Parathyroid adenoma (tissue), 2 donors: ENCODE measurements around the gene KRT1.

ENCODE experiments used
- H2AFZ ChIP-seq: fragments of 300-600 bp; sonication (generic); one replicate; pipeline ENCODE4 v1.7.0; 2017; ENCODE audit warnings: antibody characterized with exemption, mild to moderate bottlenecking
- H3K27ac ChIP-seq: fragments of 300-600 bp; sonication (generic); one replicate; pipeline ENCODE4 v1.7.0; 2017
- H3K27me3 ChIP-seq: fragments of 300-600 bp; sonication (generic); one replicate; pipeline ENCODE4 v1.7.0; 2017; ENCODE audit warnings: low read length; ENCODE audit not compliant: control insufficient read depth, insufficient read depth
- H3K36me3 ChIP-seq: fragments of 300-600 bp; sonication (generic); one replicate; pipeline ENCODE4 v1.7.0; 2017; ENCODE audit warnings: low read length; ENCODE audit not compliant: control insufficient read depth, insufficient read depth
- H3K4me1 ChIP-seq: fragments of 300-600 bp; sonication (generic); one replicate; pipeline ENCODE4 v1.7.0; 2017; ENCODE audit warnings: control low read depth
- H3K4me2 ChIP-seq: fragments of 300-600 bp; sonication (generic); one replicate; pipeline ENCODE4 v1.7.0; 2017; ENCODE audit warnings: low read length
- H3K4me3 ChIP-seq: fragments of 300-600 bp; sonication (generic); one replicate; pipeline ENCODE4 v1.7.0; 2017; ENCODE audit warnings: low read depth, low read length
- H3K79me2 ChIP-seq: fragments of 300-600 bp; sonication (generic); one replicate; pipeline ENCODE4 v1.7.0; 2017; ENCODE audit warnings: control low read depth
- H3K9ac ChIP-seq: fragments of 300-600 bp; sonication (generic); one replicate; pipeline ENCODE4 v1.7.0; 2017; ENCODE audit warnings: mild to moderate bottlenecking
- H3K9me3 ChIP-seq: fragments of 300-600 bp; sonication (generic); one replicate; pipeline ENCODE4 v1.7.0; 2017; ENCODE audit warnings: low read length; ENCODE audit not compliant: control insufficient read depth
- CTCF ChIP-seq: fragments of 300-600 bp; sonication (generic); IDR thresholded peaks from one replicate; pipeline ENCODE4 v1.7.0; 2017; ENCODE audit warnings: antibody characterized with exemption, mild to moderate bottlenecking
- donor health status: primary hyperparathyroidism.

Gene KRT1

GRCh38 chr12:52686063-52686462 is 5.9 kb upstream of the KRT1 start:
- no peak overlapping the region for H3K4me3 ChIP-seq
- H3K27ac ChIP-seq = no peak overlapping the region
- H3K4me2 ChIP-seq = no peak overlapping the region

GRCh38 chr12:52685406-52685890 is 5.2 kb upstream of the KRT1 start:
- H3K36me3 ChIP-seq = no peaks in the 10 kb centered on the region
- H3K4me3 ChIP-seq = no peak overlapping the region
- no peaks in the 10 kb centered on the region for H3K9me3 ChIP-seq
- no peaks in the 10 kb centered on the region for H3K79me2 ChIP-seq
- H3K9ac ChIP-seq = no peak overlapping the region
- H3K27me3 ChIP-seq = no peaks in the 10 kb centered on the region
- no peak overlapping the region for H3K27ac ChIP-seq
- peaks cover 14% of the 10 kb centered on the region for H3K4me1 ChIP-seq
- no peak overlapping the region for H3K4me2 ChIP-seq
- TF ChIP-seq CTCF = no peak
- no peak overlapping the region for H2AFZ ChIP-seq

More at GRCh38 chr12:52686063-52686462, 5.9 kb upstream of the KRT1 start:
- Histone ChIP-seq H2AFZ (no peak overlapping the region), H3K27me3 (no peaks in the 10 kb centered on the region), H3K36me3 (no peaks in the 10 kb centered on the region), H3K4me1 (peaks cover 14% of the 10 kb centered on the region), H3K79me2 (no peaks in the 10 kb centered on the region), H3K9me3 (no peaks in the 10 kb centered on the region), H3K9ac (no peak overlapping the region)
- no peak for TF ChIP-seq CTCF

- Histone ChIP-seq H3K79me2 (no peaks in the 10 kb centered on the region), H3K4me2 (no peak overlapping the region), H3K9me3 (no peaks in the 10 kb centered on the region), H2AFZ (no peak overlapping the region), H3K27me3 (no peaks in the 10 kb centered on the region), H3K4me3 (no peak overlapping the region), H3K9ac (no peak overlapping the region), H3K27ac (no peak overlapping the region), H3K4me1 (peaks cover 14% of the 10 kb centered on the region), H3K36me3 (no peaks in the 10 kb centered on the region)
- TF ChIP-seq CTCF = no peak
These were observed 4.2 kb upstream of the KRT1 start for GRCh38 chr12:52684431-52684830.

- Histone ChIP-seq H2AFZ (no peak overlapping the region), H3K36me3 (no peaks in the 10 kb centered on the region), H3K79me2 (no peaks in the 10 kb centered on the region), H3K9me3 (no peaks in the 10 kb centered on the region), H3K27ac (no peak overlapping the region), H3K27me3 (no peaks in the 10 kb centered on the region), H3K4me3 (no peak overlapping the region), H3K9ac (no peak overlapping the region), H3K4me1 (peaks cover 14% of the 10 kb centered on the region), H3K4me2 (no peak overlapping the region)
- no peak for TF ChIP-seq CTCF
These were observed 3.5 kb upstream of the KRT1 start for GRCh38 chr12:52683575-52684300.
